Measurements from ENCODE around the gene TMC6.

TMC6 gene

DNA sequence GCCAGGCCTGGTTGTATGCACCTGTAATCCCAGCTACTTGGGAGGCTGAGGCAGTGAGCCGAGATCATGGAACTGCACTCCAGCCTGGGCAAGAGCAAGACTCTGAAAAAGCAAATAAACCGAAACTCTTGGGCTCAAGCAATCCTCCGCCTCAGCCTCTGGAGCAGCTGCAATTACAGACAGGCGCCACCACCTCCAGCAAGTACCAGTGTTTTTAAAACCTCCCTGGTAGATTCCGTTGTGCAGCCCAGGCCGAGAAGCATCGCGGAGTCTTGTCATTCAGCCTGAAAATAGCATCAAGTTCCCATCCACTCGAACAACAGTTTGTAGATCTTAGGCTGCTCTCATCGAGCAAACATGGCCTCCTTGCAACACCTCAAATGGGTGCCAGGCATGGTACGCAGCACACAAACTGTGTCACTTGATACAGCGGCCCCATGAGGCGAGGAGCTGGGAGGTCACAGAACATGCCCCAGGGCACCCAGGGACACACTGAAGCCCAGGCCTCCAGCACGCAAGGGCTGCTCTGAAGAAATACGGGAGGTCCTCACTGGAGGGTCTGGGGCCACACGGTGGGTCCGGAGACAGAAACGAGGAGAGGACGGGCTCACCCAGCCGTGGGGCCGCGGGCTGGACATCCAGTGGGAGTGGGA lies 18.1 kb downstream of the TMC6 start:
- no peak for DNase-seq (ENCODE audit: low spot score)
- in situ Hi-C loops (cut with MboI; ENCODE audit: low sequenced_read_pairs, unreplicated experiment), result no loop called here
- TF ChIP-seq, protein P1, sequence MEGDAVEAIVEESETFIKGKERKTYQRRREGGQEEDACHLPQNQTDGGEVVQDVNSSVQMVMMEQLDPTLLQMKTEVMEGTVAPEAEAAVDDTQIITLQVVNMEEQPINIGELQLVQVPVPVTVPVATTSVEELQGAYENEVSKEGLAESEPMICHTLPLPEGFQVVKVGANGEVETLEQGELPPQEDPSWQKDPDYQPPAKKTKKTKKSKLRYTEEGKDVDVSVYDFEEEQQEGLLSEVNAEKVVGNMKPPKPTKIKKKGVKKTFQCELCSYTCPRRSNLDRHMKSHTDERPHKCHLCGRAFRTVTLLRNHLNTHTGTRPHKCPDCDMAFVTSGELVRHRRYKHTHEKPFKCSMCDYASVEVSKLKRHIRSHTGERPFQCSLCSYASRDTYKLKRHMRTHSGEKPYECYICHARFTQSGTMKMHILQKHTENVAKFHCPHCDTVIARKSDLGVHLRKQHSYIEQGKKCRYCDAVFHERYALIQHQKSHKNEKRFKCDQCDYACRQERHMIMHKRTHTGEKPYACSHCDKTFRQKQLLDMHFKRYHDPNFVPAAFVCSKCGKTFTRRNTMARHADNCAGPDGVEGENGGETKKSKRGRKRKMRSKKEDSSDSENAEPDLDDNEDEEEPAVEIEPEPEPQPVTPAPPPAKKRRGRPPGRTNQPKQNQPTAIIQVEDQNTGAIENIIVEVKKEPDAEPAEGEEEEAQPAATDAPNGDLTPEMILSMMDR (IDR thresholded peaks at IDR 0.05; ENCODE audit: borderline replicate concordance, control extremely low read depth, extremely low read depth, insufficient read depth, missing control alignments), result no peak

DNA sequence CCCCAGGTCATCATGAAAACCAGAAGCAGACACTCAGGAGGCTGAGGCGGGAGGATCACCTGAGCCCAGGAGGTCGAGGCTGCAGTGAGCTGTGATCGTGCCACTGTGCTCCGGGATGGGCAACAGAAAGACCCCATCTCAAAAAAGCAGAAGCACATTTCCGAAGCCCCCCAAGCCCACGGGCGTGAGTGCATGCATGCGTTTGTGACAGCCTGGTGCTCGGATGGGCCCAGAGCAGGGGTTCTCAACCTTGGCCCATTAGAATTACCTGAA lies 19.1 kb downstream of the TMC6 start:
- no peak for DNase-seq (ENCODE audit: low spot score)
- in situ Hi-C loops (cut with MboI; ENCODE audit: low sequenced_read_pairs, unreplicated experiment), result no loop called here
- TF ChIP-seq, protein P1 (IDR thresholded peaks at IDR 0.05; ENCODE audit: borderline replicate concordance, control extremely low read depth, extremely low read depth, insufficient read depth, missing control alignments), result no peak

DNA sequence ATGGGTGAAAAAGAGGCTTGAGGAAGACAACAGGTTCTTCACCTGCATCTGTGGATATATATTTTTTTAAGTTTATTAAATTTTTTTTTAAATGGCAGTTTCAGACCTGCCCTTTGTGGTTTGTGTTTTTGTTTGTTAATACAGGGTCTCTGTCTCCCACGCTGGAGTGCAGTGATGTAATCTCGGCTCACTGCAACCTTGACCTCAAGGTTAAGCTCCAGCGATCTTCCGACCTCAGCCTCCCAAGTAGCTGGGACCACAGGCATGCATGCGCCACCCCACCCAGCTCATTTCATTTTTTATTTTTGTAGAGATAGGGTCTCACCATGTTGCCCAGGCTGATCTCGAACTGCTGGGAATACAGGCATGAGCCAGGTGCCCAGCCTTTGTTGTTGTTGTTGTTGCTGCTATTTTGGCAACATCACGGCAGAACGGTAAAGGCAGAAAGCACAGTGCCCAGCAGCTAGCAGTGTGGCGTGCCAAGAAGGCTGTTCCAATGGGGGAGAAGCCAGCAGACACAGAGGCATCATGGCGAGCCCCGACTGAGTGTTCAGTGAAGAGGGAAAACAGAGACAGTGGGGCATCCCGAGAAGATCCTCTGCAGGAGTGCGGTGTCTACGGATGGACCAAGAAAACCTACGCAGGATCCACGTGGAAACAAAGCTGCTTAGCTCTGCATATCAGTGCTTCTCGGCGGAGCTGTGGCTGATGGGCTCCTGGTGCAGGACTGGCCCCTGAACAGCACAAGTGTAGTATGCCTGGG lies 19.6 kb downstream of the TMC6 start:
- DNase-seq (ENCODE audit: low spot score), result no peak
- in situ Hi-C loops (cut with MboI; ENCODE audit: low sequenced_read_pairs, unreplicated experiment), result no loop called here
- TF ChIP-seq, protein P1 (IDR thresholded peaks at IDR 0.05; ENCODE audit: borderline replicate concordance, control extremely low read depth, extremely low read depth, insufficient read depth, missing control alignments), result no peak

DNA sequence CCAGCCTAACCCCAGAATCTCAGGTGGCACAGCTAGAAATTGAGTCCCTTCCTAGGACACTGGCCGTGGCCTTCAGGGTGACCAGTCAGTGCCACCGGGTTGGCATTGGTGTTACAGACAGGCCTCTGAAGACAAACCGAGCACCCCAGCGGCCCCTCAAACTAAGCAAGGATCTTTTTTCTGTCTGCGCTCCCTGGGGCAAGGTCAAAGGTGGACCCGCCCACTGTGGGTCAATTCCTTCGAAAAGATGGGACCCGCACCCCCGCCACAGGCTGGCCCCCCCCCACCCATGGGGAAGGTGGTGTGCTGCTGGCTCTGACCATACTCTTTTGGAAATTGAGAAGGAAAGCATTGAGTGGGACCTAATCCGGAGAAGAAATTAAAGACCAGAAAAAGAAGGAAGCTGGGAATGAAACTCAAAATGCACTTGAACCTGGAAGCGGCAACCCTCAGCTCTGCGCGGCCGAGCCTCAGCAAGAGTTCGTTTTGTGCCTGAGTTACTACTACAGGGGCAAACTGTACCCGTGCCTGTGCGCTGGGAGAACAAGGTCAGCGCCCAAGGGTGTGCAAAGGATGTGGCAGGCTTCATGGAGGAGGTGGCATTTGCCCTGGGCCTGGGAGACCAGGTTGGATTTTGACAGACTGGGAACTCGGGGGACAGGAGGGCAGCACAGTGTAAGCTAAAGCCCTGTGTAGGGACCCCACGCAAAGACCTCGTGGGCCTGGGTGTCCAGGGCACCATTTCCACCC lies 20.4 kb downstream of the TMC6 start:
- in situ Hi-C loops (cut with MboI; ENCODE audit: low sequenced_read_pairs, unreplicated experiment), result no loop called here
- TF ChIP-seq, protein P1 (IDR thresholded peaks at IDR 0.05; ENCODE audit: borderline replicate concordance, control extremely low read depth, extremely low read depth, insufficient read depth, missing control alignments), result no peak

DNA sequence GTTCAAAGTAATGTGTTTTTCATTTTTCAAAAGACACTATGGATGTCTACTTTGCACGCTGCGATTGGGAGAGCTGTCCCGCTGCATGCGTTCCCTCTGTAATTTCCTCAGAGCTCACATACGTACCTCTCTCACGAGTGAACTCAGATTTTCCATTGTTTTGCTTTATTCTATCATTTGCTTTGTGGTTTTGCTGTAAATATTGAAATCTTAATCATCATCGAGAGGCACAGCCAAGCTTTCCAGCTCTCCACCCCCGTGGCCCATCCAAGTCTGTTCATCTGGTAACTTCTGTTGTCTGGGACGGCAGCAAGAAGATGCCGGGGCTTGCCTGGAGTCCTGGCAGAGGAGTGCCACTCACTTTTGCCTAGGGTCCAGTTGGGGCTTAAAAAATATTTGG lies 21.1 kb downstream of the TMC6 start:
- DNase-seq (ENCODE audit: low spot score), result no peak
- in situ Hi-C loops (cut with MboI; ENCODE audit: low sequenced_read_pairs, unreplicated experiment), result no loop called here
- TF ChIP-seq, protein P1 (IDR thresholded peaks at IDR 0.05; ENCODE audit: borderline replicate concordance, control extremely low read depth, extremely low read depth, insufficient read depth, missing control alignments), result no peak

More for the DNA sequence above, 20.4 kb downstream of the TMC6 start:
- DNase-seq (ENCODE audit: low spot score), result no peak

DNA sequence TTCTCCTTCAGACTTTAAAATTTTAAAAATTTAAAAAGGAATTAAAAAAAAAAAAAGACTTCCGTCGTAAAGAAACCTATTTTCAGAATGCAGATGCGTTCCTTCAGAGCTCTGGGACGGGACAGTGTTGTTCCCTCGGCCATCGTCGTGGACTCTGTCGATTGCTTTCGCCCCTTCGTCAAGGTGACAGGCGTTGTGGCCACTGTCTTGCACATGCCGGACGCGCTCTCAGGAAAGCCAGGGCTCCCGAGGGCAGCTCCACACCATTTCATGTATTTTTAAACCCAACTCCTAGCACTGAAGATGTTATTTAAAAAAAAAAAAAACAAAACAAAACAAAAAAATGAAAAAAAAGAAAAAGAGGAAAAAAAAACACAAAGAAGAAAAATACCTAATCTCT lies 22.3 kb downstream of the TMC6 start:
- in situ Hi-C loops (cut with MboI; ENCODE audit: low sequenced_read_pairs, unreplicated experiment), result no loop called here
- TF ChIP-seq, protein P1 (IDR thresholded peaks at IDR 0.05; ENCODE audit: borderline replicate concordance, control extremely low read depth, extremely low read depth, insufficient read depth, missing control alignments), result no peak
- DNase-seq (ENCODE audit: low spot score), result no peak

Data from GM13976 (cell line).